Measurements from ENCODE around the gene CCDC124.

GRCh38 chr19:17948514-17948900 is 15.7 kb downstream of the CCDC124 start:
- TF ChIP-seq CTCF (IDR thresholded peaks at IDR 0.05; ENCODE audit: poor library complexity) (no peak), EZH2 (IDR thresholded peaks at IDR 0.05; ENCODE audit: borderline replicate concordance) (no peak)
